GM12878 (cell line): ENCODE measurements around the gene ZXDA. TPM values are rescaled to one million over a fixed set of nuclear protein-coding genes. Genes with fewer than 3 reads are reported as not detected.

ENCODE experiments used
- ATAC-seq: fragments of 200-7000 bp; cut with Tn5 transposase; 3 replicates; pipeline ENCODE4 v1.9.1; 2020; ENCODE audit warnings: mild to moderate bottlenecking, moderate library complexity
- BruUV-seq: library from RNA; stranded (reverse); fragments of 400-500 nt; replicated peaks from 2 replicates; lab custom pipeline; 2021; lab: Mats Ljungman, UMichigan
- CTCF ChIA-PET: fragments of 300-600 bp; sonication (Branson Sonifier 250); formaldehyde crosslinking; extraction: SDS; loops from one replicate; lab custom pipeline; 2021; ENCODE audit warnings: inconsistent platforms; lab: Yijun Ruan, JAX
- POLR2A ChIA-PET: fragments of 350-600 bp; formaldehyde crosslinking; extraction: SDS; loops from one replicate; lab custom pipeline; 2021; ENCODE audit warnings: inconsistent platforms; lab: Charles Lee
- RAD21 ChIA-PET: fragments of 300-600 bp; sonication (Branson Sonifier 250); formaldehyde crosslinking; loops from one replicate; lab custom pipeline; 2023; ENCODE audit warnings: antibody characterized with exemption; ENCODE audit not compliant: unreplicated experiment; lab: Charles Lee
- SMC1A ChIA-PET: fragments of 300-600 bp; sonication (Branson Sonifier 250); formaldehyde crosslinking; loops from one replicate; lab custom pipeline; 2023; ENCODE audit not compliant: unreplicated experiment, uncharacterized antibody; lab: Charles Lee
- DNase-seq: peaks from one replicate; pipeline ENCODE4 v3.0.0-alpha.2; 2011; ENCODE audit warnings: low read depth, low spot score
- FAIRE-seq: peaks from 3 replicates; lab custom pipeline; 2011; peaks lifted over from hg19 to GRCh38; lab: Jason Lieb, UNC
- H2AFZ ChIP-seq: 2 replicates; pipeline ENCODE4 v1.6.0; 2011; ENCODE audit warnings: low read depth, low read length, control low read depth; ENCODE audit not compliant: control insufficient read depth
- H3K27ac ChIP-seq: 2 replicates; pipeline ENCODE4 v1.5.1; 2011; ENCODE audit warnings: control low read depth; ENCODE audit not compliant: control insufficient read depth, insufficient read depth
- H3K27me3 ChIP-seq, 2 experiments: replicated peaks in 1 of 2; 2 replicates each; pipeline versions ENCODE4 v1.6.0 to v1.6.1; 2011; ENCODE audit warnings: low read length in 1 of 2; ENCODE audit not compliant: control insufficient read depth in 2 of 2, insufficient read depth in 2 of 2
- H3K36me3 ChIP-seq, 2 experiments: 2 replicates each; pipeline ENCODE4 v1.5.1; 2011; ENCODE audit warnings: low read length in 1 of 2; ENCODE audit not compliant: control insufficient read depth in 2 of 2, insufficient read depth in 2 of 2
- H3K4me1 ChIP-seq: 2 replicates; pipeline ENCODE4 v1.6.1; 2011; ENCODE audit warnings: mild to moderate bottlenecking, low read length, moderate library complexity, mixed read lengths; ENCODE audit not compliant: control insufficient read depth, insufficient read depth
- H3K4me2 ChIP-seq: 2 replicates; pipeline ENCODE4 v1.6.0; 2011; ENCODE audit warnings: control low read depth; ENCODE audit not compliant: control insufficient read depth, insufficient read depth
- H3K4me3 ChIP-seq: fragments of 200-600 bp; sonication (generic); 2 replicates; pipeline ENCODE4 v1.5.1; 2016
- H3K79me2 ChIP-seq: 2 replicates; pipeline ENCODE4 v1.6.0; 2011; ENCODE audit warnings: low read length; ENCODE audit not compliant: control insufficient read depth, insufficient read depth
- H3K9ac ChIP-seq: 2 replicates; pipeline ENCODE4 v1.8.0; 2011; ENCODE audit warnings: low read length, control low read depth, mixed read lengths; ENCODE audit not compliant: control insufficient read depth, insufficient read depth
- H3K9me3 ChIP-seq: replicated peaks from 3 replicates; pipeline ENCODE4 v1.5.1; 2011; ENCODE audit warnings: mild to moderate bottlenecking, low read length; ENCODE audit not compliant: control insufficient read depth, insufficient read depth
- H4K20me1 ChIP-seq: 2 replicates; pipeline ENCODE4 v1.6.0; 2011; ENCODE audit not compliant: control insufficient read depth, insufficient read depth
- BACH1 ChIP-seq: fragments of 450-650 bp; IDR thresholded peaks from 2 replicates; pipeline ENCODE4 v1.6.1; 2017; ENCODE audit warnings: mild to moderate bottlenecking, borderline replicate concordance
- CHD2 ChIP-seq: IDR thresholded peaks from 2 replicates; pipeline ENCODE4 v1.6.1; 2011; ENCODE audit warnings: low read depth, low read length, improper control_type of control experiment, borderline replicate concordance
- PML ChIP-seq: IDR thresholded peaks from 2 replicates; pipeline ENCODE4 v1.6.1; 2012; ENCODE audit warnings: low read length, inconsistent platforms
- POLR2A ChIP-seq: IDR thresholded peaks from 2 replicates; pipeline ENCODE4 v1.6.1; 2011; ENCODE audit warnings: low read depth, mild to moderate bottlenecking, low read length
- POU2F2 ChIP-seq: IDR thresholded peaks from 3 replicates; pipeline ENCODE4 v1.6.1; 2011; ENCODE audit warnings: low read depth, mild to moderate bottlenecking, low read length, borderline replicate concordance
- RAD51 ChIP-seq: fragments of 450-650 bp; IDR thresholded peaks from 2 replicates; pipeline ENCODE4 v1.6.1; 2016; ENCODE audit warnings: moderate library complexity, mild to moderate bottlenecking, inconsistent platforms
- RUNX3 ChIP-seq: IDR thresholded peaks from 2 replicates; pipeline ENCODE4 v1.6.1; 2012; ENCODE audit warnings: low read length, inconsistent platforms
- ZBED1 ChIP-seq: IDR thresholded peaks from 2 replicates; pipeline ENCODE4 v1.6.1; 2016; ENCODE audit warnings: borderline replicate concordance
- ZNF24 ChIP-seq: fragments of 450-650 bp; IDR thresholded peaks from 2 replicates; pipeline ENCODE4 v1.6.1; 2017; ENCODE audit warnings: antibody characterized with exemption, mild to moderate bottlenecking
- WGBS: methylation state at CpG from one replicate; pipeline ENCODE4 v1.1.6; 2016; ENCODE audit warnings: low lambda C conversion rate; ENCODE audit not compliant: insufficient replicate concordance, insufficient coverage; ENCODE audit errors: missing lambda C conversion rate; 5-methylcytosine and 5-hydroxymethylcytosine counted together
- in situ Hi-C: fragments of 300-500 bp; cut with MboI; formaldehyde crosslinking; loops from 9 replicates; pipeline ENCODE4 v1.14.3; 2018; ENCODE audit warnings: mixed read lengths
- intact Hi-C: fragments of 100-400 bp; cut with micrococcal nuclease; formaldehyde crosslinking; loops from one replicate; pipeline ENCODE4 v1.14.2; 2022; ENCODE audit not compliant: unreplicated experiment
- polyA plus RNA-seq, 11 experiments: library from polyadenylated mRNA; depleted of rRNA in 4 of 11; unstranded in 6 of 11; stranded (reverse) in 5 of 11; fragments of >200 nt; fragmentation: Nextera tagmentation in 4 of 11; fragmentation: Illumina TruSeq in 1 of 11; extraction: Ambion mirVana in 4 of 11; extraction: Trizol in 1 of 11; gene quantifications; 1 replicate in 1 of 11; 2 replicates in 10 of 11; pipeline versions ENCODE4 v1.2.1 to v1.2.3, GENCODE V29; 2011 to 2016; ENCODE audit warnings: inconsistent platforms in 2 of 11, missing spikeins in 2 of 11, low read depth in 1 of 11
- total RNA-seq, 4 experiments: library from RNA; depleted of rRNA in 3 of 4; stranded (reverse); fragments of >200 nt in 3 of 4; fragmentation: Illumina TruSeq in 1 of 4; extraction: Trizol in 1 of 4; gene quantifications; 2 replicates each; pipeline versions ENCODE4 v1.2.1 to v1.2.3, GENCODE V29; 2013 to 2021
- TF ChIP-seq, protein P1 (sequence below): IDR thresholded peaks from 2 replicates; pipeline ENCODE4 v1.6.1; 2012; ENCODE audit warnings: improper control_type of control experiment, low read depth, low read length; ENCODE audit not compliant: insufficient replicate concordance

ZXDA gene
- total and polyA plus RNA-seq, 10 of the 15 experiments (the other 5 are each of a cell fraction or from before 2014, with no cell fraction given), result 0.10 to 2.8 (median 0.99) TPM

DNA sequence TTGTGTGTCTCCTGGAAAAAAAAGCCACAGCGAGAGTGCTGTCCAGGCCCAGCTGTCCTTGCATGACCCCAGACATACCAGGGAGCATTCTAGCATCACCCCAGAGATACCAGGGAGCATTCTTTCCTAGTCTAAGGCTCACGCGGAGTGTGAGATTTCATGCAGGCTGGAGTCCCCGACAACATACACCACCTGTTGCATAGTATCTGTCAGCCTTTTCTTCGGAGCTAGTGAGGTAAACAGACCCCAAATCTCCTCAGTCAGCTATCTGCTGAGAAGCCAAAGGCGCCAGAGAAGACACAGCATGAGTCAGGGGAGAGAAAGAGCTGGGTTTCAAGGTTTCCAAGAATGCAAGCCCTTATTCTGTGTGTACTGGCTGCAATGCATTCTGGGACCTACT is 23.1 kb upstream of the ZXDA start:
- no peak overlapping the region for H3K9ac ChIP-seq
- H3K4me3 ChIP-seq, result no peak overlapping the region
- no peak overlapping the region for H2AFZ ChIP-seq
- RAD21 ChIA-PET, result no interaction called here
- H4K20me1 ChIP-seq, result no peaks in the 10 kb centered on the region
- 33% methylated on average over 6 of the region's 6 CpGs for WGBS
- CTCF ChIA-PET, result interaction anchor here (1.1 kb wide), 1 partner anchor 110 kb away, joined by 3 read pairs; no protein-coding TSS in a partner anchor
- no peak for FAIRE-seq
- H3K4me2 ChIP-seq, result no peak overlapping the region
- intact Hi-C loops, result no loop called here
- H3K4me1 ChIP-seq, result no peaks in the 10 kb centered on the region
- no peak for TF ChIP-seq RUNX3
- TF ChIP-seq POU2F2, result no peak
- TF ChIP-seq POLR2A, result no peak
- no peak for TF ChIP-seq ZNF24
- TF ChIP-seq ZBED1, result no peak
- TF ChIP-seq, protein P1, sequence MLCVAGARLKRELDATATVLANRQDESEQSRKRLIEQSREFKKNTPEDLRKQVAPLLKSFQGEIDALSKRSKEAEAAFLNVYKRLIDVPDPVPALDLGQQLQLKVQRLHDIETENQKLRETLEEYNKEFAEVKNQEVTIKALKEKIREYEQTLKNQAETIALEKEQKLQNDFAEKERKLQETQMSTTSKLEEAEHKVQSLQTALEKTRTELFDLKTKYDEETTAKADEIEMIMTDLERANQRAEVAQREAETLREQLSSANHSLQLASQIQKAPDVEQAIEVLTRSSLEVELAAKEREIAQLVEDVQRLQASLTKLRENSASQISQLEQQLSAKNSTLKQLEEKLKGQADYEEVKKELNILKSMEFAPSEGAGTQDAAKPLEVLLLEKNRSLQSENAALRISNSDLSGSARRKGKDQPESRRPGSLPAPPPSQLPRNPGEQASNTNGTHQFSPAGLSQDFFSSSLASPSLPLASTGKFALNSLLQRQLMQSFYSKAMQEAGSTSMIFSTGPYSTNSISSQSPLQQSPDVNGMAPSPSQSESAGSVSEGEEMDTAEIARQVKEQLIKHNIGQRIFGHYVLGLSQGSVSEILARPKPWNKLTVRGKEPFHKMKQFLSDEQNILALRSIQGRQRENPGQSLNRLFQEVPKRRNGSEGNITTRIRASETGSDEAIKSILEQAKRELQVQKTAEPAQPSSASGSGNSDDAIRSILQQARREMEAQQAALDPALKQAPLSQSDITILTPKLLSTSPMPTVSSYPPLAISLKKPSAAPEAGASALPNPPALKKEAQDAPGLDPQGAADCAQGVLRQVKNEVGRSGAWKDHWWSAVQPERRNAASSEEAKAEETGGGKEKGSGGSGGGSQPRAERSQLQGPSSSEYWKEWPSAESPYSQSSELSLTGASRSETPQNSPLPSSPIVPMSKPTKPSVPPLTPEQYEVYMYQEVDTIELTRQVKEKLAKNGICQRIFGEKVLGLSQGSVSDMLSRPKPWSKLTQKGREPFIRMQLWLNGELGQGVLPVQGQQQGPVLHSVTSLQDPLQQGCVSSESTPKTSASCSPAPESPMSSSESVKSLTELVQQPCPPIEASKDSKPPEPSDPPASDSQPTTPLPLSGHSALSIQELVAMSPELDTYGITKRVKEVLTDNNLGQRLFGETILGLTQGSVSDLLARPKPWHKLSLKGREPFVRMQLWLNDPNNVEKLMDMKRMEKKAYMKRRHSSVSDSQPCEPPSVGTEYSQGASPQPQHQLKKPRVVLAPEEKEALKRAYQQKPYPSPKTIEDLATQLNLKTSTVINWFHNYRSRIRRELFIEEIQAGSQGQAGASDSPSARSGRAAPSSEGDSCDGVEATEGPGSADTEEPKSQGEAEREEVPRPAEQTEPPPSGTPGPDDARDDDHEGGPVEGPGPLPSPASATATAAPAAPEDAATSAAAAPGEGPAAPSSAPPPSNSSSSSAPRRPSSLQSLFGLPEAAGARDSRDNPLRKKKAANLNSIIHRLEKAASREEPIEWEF, result no peak
- no peak for TF ChIP-seq RAD51
- no peak for TF ChIP-seq CHD2
- no peak for TF ChIP-seq PML
- no peak for TF ChIP-seq BACH1
- no peak for DNase-seq
- SMC1A ChIA-PET, result no interaction called here
- H3K27me3 ChIP-seq, result no peaks in the 10 kb centered on the region
- H3K36me3 ChIP-seq, result no peaks in the 10 kb centered on the region
- H3K79me2 ChIP-seq, result no peaks in the 10 kb centered on the region
- in situ Hi-C loops, result loop anchor here (25.0 kb wide), 1 partner anchor 104 kb away; no protein-coding TSS in a partner anchor
- no TSS peak for BruUV-seq
- no peaks in the 10 kb centered on the region for H3K9me3 ChIP-seq
- H3K27ac ChIP-seq, result no peak overlapping the region
- POLR2A ChIA-PET, result no interaction called here
- no peak for ATAC-seq
